Astrocyte of the hippocampus (primary cell): ENCODE data around the gene ZNF559.
A peak's percentile ranks its signal among the peaks of the same experiment; 100 is the strongest.
"Not testable (repeated sequence)": the region's sequence is repeated elsewhere in the genome, so short reads cannot be mapped to it uniquely, and the experiment has no call there.

Source experiments
- DNase-seq: peaks from one replicate; pipeline ENCODE4 v3.0.0; 2011; ENCODE audit warnings: low read depth, low spot score

The ZNF559 gene

DNA sequence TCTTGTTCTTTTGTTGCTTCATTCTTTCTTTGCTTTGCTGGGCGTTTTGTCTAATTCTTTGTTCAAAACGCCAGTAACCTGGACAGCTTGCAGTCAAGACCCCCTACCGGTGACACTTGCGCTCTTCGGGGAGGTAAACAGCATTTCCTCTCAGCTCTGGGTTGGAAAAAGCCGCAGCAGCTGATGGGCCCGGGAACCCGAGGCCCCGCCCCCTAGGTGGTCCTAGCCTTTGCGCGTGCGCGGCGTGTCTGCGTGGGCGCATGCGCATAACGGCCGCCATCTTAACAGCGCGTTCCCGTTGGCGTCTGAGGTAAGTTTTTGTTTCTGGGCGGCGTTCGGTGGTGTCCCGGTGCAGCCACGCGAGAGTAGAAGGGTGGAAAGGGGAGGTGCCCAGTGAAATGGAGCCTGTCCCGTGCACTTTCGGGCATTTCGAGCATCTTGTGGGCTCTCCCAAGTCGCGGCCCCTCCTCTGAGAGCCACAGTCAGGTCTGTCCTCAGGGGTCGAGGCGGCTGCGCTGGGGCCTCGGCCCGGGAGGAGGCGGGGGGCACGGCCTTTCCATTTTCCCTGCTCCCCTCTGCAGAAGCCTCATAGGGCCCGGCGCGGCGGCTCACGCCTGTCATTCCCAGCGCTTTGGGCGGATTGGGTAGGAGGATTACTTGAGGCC, at the start of gene ZNF559:
Gene ZNF559, plus strand, starts transcription at position 261 of the 665 bp plus-strand sequence. CDS start 14,371 bp downstream, outside the sequence.
- DNase-seq = peak; percentile 99

GRCh38 chr19:9283485-9283884, 40.5 kb upstream of the ZNF559 start:
- not testable (repeated sequence) for DNase-seq

- no peak for DNase-seq
Observed at GRCh38 chr19:9289231-9289884, 34.6 kb upstream of the ZNF559 start.

DNA sequence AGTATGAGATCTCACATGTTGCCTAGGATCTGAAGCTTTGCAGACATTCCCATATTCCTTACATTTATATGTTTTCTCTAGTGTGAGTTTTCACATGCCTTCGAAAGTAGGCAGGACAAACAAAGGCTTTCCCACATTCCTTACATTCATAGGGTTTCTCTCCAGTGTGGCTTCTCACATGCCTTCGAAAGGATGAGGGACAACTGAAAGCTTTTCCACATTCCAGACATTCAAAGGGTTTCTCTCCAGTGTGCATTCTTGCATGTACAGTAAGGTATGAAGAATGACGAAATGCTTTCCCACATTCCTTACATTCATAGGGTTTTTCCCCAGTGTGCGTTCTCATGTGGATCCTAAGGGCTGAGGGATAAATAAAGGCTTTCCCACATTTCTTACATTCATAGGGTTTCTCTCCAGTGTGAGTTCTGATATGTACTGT, 28.5 kb upstream of the ZNF559 start:
- DNase-seq = no peak

GRCh38 chr19:9296336-9296735, 27.6 kb upstream of the ZNF559 start:
- no peak for DNase-seq

- peak; percentile 76 for DNase-seq
Observed at GRCh38 chr19:9306443-9306842, 17.5 kb upstream of the ZNF559 start.

DNA sequence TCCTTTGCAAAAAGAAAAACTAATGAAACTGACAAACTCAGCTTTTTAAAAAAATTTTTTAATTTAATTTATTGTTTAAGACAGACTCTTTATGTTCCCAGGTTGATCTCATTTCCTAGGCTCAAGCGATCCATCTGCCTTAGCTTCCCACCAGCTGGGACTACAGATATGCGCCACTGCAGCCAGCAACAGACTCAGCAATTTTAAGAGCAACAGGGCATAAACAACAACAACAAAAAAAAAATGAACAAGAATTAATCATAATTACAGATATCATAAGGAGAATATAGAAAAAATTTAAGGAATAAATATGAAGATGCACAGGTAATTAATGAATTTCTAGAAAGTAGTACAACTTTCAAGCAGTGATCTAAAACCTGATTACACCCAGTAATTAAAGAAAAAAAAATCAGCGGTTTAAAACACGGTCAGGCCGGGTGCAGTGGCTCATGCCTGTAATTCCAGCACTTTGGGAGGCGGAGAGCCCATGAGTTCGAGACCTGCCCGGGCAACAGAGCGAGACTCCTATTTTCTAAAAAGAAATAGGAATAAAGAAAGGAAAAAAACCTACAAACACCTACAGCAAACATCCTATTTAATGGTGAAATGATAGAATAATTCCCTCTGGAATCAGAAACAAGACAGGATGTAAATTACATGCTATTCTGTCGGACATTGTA, 15.7 kb upstream of the ZNF559 start:
- no peak for DNase-seq

- DNase-seq = peak; percentile 99
Observed at GRCh38 chr19:9309139-9309973, 14.6 kb upstream of the ZNF559 start, which contains the start of gene ZNF699. TSS of gene ZNF699 (minus strand) at chr19:9309838. CDS start at chr19:9305119, 4,719 bp downstream.

GRCh38 chr19:9309974-9310446, 14.0 kb upstream of the ZNF559 start:
- DNase-seq = no peak

- no peak for DNase-seq
Observed at GRCh38 chr19:9313756-9314155, 10.2 kb upstream of the ZNF559 start.

DNA sequence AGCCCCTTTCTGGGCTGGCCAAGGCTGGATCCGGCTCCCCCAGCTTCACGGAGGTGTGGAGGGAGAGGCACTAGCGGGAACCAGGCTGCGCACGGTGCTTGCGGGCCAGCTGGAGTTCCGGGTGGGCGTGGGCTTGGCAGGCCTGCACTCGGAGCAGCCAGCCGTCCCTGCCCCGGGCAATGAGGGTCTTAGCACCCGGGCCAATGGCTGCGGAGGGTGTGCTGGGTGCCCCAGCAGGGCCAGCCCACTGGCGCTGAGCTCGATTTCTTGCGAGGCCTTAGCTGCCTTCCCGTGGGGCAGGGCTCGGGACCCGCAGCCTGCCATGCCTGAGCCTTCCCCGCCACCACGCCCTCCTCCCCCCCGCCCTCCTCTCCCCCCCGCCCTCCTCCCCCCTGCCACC, 2.6 kb upstream of the ZNF559 start:
- DNase-seq = no peak

GRCh38 chr19:9321756-9322155, 2.2 kb upstream of the ZNF559 start:
- not testable (repeated sequence) for DNase-seq

GRCh38 chr19:9322201-9322600, 1.8 kb upstream of the ZNF559 start:
- not testable (repeated sequence) for DNase-seq

DNA sequence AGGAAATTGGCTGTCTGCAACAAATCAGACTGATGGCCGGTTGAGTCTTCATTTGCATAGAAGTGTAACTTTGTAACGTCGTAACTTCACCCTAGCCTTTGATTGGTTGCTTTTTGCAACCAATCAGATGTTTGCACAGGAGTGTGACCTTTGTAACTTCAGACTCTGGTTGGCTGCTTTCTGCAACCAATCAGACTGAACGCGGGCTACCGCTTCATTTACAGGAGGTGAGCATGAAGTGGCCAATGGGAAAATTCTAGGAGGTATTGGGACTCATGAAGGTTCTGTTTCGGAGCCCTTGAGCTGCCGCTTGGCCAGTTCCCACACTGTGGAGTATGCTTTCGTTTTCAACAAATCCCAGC, 441 bp upstream of the ZNF559 start:
- peak; percentile 85 for DNase-seq

DNA sequence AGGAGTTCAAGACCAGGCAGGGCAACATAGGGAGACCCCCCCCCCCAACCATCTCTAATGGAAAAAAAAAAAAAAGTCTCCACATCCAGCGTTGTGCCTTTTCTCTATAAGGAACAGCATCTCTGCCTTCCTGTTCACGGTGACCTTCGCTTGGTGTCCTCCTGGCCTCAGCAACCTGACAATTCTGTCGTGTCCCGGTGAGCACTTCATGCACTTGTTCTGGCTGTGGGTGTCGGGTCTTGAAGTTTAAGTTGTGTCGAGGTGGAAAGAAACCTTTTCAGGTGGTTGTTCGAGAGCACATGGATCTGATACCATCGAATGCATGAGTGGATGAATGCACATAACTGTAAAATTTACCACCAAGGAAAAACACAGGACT, 594 bp downstream of the ZNF559 start:
- no peak for DNase-seq

DNA sequence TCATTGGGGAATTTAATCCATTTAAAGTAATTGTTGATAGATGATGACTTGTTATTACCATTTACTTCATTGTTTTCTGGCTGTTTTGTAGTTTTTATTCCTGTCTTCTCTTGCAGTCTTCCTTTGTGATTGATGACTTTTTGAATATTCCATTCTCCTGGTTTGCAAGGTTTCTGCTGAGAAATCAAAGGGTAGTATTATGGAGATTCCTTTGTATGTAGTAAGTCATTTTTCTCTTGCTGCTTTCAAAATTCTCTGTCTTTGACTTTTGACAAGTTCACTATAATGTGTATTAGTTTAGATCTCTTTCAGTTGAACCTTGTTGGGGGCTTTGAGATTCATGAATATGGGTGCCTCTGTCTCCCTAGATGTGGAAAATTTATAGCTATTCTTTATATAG, 6.0 kb downstream of the ZNF559 start:
- no peak for DNase-seq

DNA sequence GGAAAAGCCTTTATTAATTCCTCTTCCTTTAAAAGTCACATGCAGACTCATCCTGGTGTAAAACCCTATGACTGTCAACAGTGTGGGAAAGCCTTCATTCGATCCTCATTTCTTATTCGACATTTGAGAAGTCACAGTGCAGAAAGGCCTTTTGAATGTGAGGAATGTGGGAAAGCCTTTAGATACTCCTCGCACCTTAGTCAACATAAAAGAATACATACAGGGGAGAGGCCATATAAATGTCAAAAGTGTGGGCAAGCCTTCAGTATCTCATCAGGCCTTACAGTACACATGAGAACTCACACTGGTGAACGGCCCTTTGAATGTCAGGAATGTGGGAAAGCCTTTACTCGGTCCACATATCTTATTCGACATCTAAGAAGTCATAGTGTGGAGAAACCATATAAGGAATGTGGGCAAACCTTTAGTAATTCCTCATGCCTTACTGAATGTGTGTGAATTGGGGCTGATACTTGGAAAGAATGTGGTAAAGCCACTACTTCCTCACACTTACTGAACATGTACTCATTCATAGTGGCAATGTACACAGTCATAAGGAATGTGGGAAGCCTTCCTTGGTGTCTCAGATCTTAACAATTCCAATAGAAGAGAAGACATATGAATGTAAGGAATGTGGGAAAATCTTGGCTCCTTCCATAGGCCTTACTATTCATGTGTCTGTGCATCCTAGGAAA, 18.8 kb downstream of the ZNF559 start:
- peak; percentile 5 for DNase-seq

GRCh38 chr19:9345005-9345404, 21.0 kb downstream of the ZNF559 start:
- DNase-seq = no peak

GRCh38 chr19:9348253-9348652, 24.3 kb downstream of the ZNF559 start:
- no peak for DNase-seq

DNA sequence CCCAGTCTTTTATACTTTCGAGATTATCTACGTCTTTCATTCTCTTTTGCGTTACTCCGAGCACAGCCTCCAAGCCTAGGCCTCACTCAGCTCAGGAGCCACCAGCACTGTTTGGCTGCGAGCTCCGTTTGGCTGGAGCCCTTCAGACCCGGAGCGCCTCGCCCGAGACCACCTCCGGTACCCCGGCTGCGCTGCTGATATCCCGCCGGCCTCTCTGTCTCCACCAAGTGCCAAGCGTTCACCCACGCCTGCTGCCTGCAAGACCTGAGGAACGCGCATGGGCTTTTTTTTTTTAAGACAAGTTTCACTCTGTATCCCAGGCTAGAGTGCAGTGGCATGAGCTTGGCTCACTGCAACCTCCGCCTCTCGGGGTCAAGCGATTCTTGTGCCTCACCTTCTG, 24.7 kb downstream of the ZNF559 start:
- DNase-seq = no peak

DNA sequence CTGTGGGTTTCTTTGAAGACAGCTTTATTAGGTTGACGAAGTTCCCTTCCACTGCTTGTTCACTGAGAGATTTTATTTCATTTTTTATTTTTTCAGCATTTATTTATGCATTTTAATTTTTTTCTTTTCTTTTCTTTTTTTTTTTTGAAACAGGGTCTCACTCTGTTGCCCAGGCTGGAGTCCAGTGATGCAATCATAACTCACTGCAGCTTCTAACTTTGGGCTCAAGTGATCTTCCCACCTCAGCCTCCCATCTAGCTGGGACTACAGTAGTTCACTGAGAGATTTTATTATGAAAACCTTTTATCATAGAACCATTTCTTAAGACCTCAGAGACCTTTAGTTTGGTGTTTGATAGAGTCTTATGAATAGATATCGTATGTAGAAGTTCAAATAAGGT, 28.5 kb downstream of the ZNF559 start:
- DNase-seq = no peak
